Measurements from ENCODE around the gene NOTO.
"Not testable (repeated sequence)": the region's sequence is repeated elsewhere in the genome, so short reads cannot be mapped to it uniquely, and the experiment has no call there.

NOTO gene

DNA sequence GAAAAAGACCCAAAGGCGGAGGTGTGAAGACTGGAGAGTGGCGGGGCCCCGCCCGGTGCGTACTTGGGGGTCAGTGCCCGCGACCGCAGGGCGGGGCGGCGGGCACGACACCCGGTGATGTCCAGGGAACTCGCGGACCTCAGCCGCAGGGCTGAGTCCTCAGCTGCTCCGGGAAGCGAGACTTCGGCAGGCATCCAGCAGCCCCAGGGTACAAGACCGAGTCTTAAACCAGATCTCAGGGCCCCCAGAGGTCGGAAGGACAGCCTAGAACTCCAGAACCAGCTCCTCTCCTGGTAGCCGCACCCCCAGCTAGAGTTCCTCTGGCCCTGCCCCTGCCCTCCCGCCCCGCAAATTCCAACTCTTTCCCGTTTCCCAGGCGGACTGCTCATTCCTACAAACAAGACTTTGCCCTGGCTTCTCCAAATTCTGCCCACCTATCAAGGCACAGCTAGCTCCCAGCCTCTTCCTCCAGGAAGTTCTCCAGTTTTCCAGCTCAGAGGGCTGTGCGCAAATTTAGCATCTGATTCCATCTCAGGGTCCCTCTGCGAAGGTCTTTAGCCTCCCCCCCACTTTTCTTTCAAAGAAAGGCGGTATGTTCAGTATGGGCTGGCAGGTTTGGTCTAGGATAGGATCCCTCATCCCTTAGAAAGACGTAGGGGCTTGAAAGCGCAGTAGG lies 26.0 kb upstream of the NOTO start:
- H3K9me3 Mint-ChIP-seq: no peaks in the 10 kb centered on the region
- intact Hi-C loops (cut with micrococcal nuclease): loop anchor here (2.0 to 5.0 kb wide), 2 partner anchors 56 to 89 kb away; partner anchors contain the start of gene PRADC1
- H3K27me3 Mint-ChIP-seq: peaks cover 83% of the 10 kb centered on the region
- H3K27ac Mint-ChIP-seq: no peak overlapping the region
- peaks cover 16% of the 10 kb centered on the region for H3K4me1 Mint-ChIP-seq (ENCODE audit: low read depth)
- H3K4me3 Mint-ChIP-seq: peak overlapping the region; percentile 88
- H3K36me3 Mint-ChIP-seq (ENCODE audit: low read depth): peaks cover 5% of the 10 kb centered on the region

DNA sequence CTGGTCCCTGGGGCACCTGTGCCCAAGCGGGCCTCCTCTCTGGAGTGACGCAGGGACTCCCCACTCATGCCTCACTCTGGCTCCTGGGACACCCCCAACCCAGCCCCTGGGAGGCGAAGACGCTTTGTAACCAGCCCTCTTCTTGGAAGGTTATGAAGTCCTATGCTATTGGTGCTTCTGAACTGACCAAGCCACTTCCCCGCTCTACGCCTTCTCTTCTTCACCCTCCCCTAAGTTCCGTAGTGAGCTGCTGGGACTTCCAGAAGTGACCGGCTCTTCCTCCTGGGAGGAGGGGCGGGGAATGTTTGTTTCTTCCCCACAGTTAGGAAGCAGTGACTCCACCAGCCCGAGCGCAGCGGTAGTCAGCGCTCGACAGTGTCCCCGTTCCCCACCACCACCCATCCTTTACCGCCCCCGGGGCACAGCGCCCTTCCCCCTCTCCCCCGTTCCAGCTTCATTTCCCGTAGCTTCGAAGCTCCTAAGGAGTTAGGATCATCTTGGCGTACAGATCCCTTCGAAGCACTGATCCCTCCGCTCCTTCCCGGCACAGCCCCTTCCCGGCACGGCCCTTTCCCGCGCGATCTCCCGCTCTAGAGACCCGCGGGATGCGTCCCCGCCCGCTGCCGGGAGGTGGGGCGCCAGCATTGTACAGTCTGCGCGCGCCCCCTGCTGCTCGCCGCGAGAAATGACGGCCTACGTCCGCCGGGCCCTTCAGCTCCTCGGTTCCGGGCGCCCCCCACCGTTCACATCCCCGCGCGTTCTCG lies 25.3 kb upstream of the NOTO start:
- Mint-ChIP-seq H3K4me3 (peak overlapping the region; percentile 88), H3K27ac (peak overlapping the region; percentile 82), H3K4me1 (ENCODE audit: low read depth) (peaks cover 16% of the 10 kb centered on the region), H3K9me3 (no peaks in the 10 kb centered on the region), H3K36me3 (ENCODE audit: low read depth) (peaks cover 5% of the 10 kb centered on the region), H3K27me3 (peaks cover 79% of the 10 kb centered on the region)
- intact Hi-C loops (cut with micrococcal nuclease): loop anchor here (1.0 to 5.0 kb wide), 5 partner anchors 35 to 285 kb away; partner anchors contain the start of gene PRADC1

DNA sequence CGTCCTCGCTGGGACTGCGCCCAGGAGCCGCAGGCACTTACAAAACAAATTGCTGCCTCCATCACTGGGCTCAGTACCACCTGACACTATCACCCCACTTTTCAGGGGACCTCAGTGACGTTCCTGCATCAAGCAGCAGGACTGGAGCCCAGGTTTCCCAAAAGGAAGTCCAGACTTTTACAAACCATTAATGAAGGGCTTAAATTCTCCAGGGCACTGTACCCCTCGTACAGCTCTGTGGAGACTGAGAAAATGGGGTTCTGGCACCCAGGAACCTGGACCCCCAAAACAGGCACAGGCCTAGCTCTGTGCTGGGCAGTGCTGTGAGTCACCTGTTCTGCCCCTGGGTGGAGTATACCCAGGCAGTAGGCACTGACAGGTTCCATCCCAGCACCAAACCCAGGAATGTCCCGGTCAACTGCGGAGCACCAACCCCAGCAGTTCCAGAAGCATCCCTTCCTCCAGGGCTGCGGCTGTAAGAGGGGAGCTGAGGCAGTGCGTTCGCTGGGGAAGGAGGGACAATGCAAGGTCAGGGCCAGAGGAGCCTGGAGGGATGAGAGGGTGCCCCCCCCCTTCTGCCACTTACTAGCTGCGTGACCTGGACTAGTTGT lies 24.6 kb upstream of the NOTO start:
- Mint-ChIP-seq H3K4me1 (ENCODE audit: low read depth) (peaks cover 16% of the 10 kb centered on the region), H3K9me3 (no peaks in the 10 kb centered on the region), H3K27ac (peak overlapping the region; percentile 82), H3K4me3 (peak overlapping the region; percentile 88), H3K36me3 (ENCODE audit: low read depth) (peaks cover 5% of the 10 kb centered on the region), H3K27me3 (peaks cover 77% of the 10 kb centered on the region)
- intact Hi-C loops (cut with micrococcal nuclease): loop anchor here (1.0 to 5.0 kb wide), 5 partner anchors 35 to 285 kb away; partner anchors contain the start of gene PRADC1

DNA sequence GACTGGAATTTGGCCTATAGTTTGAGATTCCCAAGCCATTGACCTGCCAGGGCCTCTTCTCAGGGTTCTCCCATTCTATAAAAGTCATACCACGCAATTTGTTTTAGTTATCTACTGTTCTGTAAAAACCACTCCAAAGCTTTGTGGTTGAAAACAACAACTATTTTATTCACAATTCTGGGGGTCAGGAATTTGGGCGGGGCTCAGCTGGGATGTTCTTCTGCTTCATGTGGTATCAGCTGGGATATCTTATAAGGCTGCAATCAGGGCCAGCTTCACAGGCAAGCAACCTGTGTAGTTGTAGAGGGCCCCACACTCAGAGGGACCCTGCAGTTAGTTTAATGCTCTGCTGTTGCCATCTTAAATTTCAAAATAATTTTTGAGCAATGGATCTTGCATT lies 16.4 kb upstream of the NOTO start:
- intact Hi-C loops (cut with micrococcal nuclease): no loop called here
- peaks cover 6% of the 10 kb centered on the region for H3K9me3 Mint-ChIP-seq

DNA sequence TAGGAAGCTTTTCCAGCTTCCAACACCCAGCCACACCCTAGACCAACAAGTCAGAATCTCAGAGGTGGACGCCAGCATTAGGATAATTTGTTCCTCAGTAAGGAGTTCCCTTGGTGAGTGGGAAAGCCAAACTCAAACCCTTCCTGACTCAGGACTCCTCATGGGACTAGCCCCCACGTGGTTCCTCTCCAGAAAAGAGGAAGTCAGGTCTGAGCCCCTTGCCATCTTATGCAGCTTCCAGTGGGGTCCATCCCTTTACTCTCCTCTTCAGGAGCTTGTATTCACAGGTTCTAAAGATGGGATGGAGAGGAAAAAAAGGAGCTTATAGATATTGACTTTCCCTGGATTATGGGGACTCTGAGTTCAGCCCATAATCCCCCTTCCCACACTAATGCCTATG lies 14.8 kb upstream of the NOTO start:
- Mint-ChIP-seq H3K9me3 (peaks cover 6% of the 10 kb centered on the region), H3K27me3 (peaks cover 32% of the 10 kb centered on the region), H3K4me3 (no peak overlapping the region), H3K27ac (no peak overlapping the region), H3K36me3 (ENCODE audit: low read depth) (no peaks in the 10 kb centered on the region), H3K4me1 (ENCODE audit: low read depth) (no peaks in the 10 kb centered on the region)
- intact Hi-C loops (cut with micrococcal nuclease): no loop called here

More for the DNA sequence above, 16.4 kb upstream of the NOTO start:
- no peaks in the 10 kb centered on the region for H3K36me3 Mint-ChIP-seq (ENCODE audit: low read depth)
- H3K4me3 Mint-ChIP-seq: no peak overlapping the region
- H3K27me3 Mint-ChIP-seq: peaks cover 33% of the 10 kb centered on the region
- no peaks in the 10 kb centered on the region for H3K4me1 Mint-ChIP-seq (ENCODE audit: low read depth)
- H3K27ac Mint-ChIP-seq: no peak overlapping the region

DNA sequence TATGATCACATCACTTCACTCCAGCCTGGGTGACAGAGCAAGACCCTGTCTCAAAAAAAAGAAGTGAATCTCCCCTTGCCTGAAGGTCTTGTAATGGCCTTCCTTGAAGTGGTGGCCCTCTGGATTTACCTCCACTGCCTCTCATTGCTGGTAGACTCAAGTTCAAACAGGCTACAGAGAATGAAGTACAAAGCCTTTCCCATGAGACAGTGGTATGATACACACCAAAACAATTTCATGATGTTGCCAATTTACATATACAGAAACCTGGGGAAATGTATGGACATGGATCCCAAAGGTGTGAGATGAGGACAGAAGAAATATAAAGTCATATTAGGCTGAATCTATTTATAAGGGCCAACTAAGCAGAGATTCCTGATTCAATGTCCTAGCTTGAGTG lies 4.8 kb upstream of the NOTO start:
- H3K36me3 Mint-ChIP-seq (ENCODE audit: low read depth): no peaks in the 10 kb centered on the region
- H3K27ac Mint-ChIP-seq: no peak overlapping the region
- H3K9me3 Mint-ChIP-seq: no peaks in the 10 kb centered on the region
- H3K27me3 Mint-ChIP-seq: peaks cover 56% of the 10 kb centered on the region
- H3K4me3 Mint-ChIP-seq: no peak overlapping the region
- peaks cover 4% of the 10 kb centered on the region for H3K4me1 Mint-ChIP-seq (ENCODE audit: low read depth)
- intact Hi-C loops (cut with micrococcal nuclease): no loop called here

DNA sequence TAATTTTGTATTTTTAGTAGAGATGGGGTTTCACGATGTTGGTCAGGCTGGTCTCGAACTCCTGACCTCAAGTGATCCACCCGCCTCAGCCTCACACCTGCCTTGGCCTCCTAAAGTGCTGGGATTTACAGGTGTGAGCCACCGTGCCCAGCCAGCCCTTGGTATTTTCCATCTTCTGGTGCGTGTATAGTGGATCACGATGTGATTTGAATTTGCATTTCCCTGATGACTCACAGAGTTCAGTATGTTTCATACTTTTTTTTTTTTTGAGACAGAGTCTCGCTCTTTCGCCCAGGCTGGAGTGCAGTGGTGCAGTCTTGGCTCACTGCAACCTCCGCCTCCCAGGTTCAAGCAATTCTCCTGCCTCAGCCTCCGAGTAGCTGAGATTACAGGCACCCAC lies 2.1 kb upstream of the NOTO start:
- intact Hi-C loops (cut with micrococcal nuclease); H3K9me3 Mint-ChIP-seq; H3K36me3 Mint-ChIP-seq (ENCODE audit: low read depth); H3K4me1 Mint-ChIP-seq (ENCODE audit: low read depth); H3K4me3 Mint-ChIP-seq; H3K27ac Mint-ChIP-seq: not testable (repeated sequence)
- peaks cover 78% of the 10 kb centered on the region for H3K27me3 Mint-ChIP-seq

DNA sequence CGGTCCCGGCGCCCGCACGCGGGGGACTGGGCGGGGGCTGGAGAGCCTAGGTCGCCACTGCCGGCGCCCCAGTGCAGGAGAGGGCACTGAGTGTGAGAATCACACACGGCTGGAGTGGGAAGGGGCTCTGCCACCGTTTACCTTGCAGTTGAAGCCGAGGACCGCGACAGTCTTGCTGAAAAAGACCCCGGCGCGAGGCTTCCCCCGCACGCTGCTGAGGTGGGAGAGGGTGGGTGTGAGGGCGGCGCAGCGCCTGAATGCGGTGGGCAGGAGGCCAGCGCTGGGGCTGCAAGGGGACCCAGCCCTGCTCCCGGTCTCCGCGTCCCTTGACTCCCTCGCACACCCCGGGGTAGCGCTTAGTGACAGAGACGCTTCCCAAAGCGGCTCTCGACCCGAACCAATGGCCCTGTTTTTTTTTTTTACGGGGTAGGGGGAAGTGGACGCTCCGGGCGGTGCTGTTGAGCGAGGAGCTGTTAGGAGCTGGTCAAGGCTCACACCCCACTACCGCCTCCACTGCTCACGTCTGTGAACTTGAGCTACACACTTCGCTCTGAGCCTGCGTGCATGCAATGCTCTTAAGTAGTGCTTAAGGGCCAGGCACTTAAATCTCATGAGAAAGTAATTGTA lies 794 bp downstream of the NOTO start:
- Mint-ChIP-seq H3K4me1 (ENCODE audit: low read depth) (peaks cover 7% of the 10 kb centered on the region), H3K27me3 (peaks cover 66% of the 10 kb centered on the region), H3K4me3 (peak overlapping the region; percentile 58), H3K36me3 (ENCODE audit: low read depth) (no peaks in the 10 kb centered on the region), H3K9me3 (no peaks in the 10 kb centered on the region), H3K27ac (no peak overlapping the region)
- intact Hi-C loops (cut with micrococcal nuclease): no loop called here

DNA sequence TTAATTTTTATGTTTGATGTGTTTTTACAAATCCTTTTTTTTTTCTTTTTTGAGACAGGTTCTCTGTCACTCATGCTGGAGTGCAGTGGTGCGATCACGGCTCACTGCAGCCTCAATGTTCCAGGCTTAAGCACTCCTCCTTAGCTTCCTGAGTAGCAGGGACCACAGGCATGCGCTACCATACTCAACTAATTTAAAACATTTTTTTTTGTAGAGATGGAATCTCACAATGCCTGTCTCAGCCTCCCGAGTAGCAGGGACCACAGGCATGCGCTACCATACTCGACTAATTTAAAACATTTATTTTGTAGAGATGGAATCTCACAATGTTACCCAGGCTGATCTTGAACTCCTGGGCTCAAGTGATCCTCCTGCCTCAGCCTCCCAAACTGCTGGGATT lies 3.2 kb downstream of the NOTO start:
- Mint-ChIP-seq H3K4me3 (no peak overlapping the region), H3K27me3 (peaks cover 57% of the 10 kb centered on the region), H3K36me3 (ENCODE audit: low read depth) (no peaks in the 10 kb centered on the region), H3K9me3 (no peaks in the 10 kb centered on the region), H3K4me1 (ENCODE audit: low read depth) (peaks cover 7% of the 10 kb centered on the region), H3K27ac (no peak overlapping the region)
- intact Hi-C loops (cut with micrococcal nuclease): no loop called here

DNA sequence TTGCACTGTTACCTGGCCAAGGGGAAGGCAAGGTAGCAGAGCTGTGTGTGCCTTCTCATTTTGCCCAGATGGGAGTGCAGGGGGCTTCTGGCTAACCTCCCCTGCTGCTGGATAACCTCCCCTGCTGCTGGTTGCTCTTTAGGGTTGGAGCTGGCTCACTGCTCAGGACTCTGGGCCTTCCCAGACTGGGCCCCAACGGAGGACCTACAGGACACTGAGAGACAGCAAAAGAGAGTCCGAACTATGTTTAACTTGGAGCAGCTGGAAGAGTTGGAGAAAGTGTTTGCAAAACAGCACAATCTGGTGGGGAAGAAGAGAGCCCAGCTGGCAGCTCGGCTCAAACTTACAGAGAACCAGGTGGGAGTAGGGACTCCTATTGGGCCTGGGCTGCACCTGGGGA lies 5.9 kb downstream of the NOTO start:
- H3K4me1 Mint-ChIP-seq (ENCODE audit: low read depth): peaks cover under 1% of the 10 kb centered on the region
- H3K36me3 Mint-ChIP-seq (ENCODE audit: low read depth): no peaks in the 10 kb centered on the region

DNA sequence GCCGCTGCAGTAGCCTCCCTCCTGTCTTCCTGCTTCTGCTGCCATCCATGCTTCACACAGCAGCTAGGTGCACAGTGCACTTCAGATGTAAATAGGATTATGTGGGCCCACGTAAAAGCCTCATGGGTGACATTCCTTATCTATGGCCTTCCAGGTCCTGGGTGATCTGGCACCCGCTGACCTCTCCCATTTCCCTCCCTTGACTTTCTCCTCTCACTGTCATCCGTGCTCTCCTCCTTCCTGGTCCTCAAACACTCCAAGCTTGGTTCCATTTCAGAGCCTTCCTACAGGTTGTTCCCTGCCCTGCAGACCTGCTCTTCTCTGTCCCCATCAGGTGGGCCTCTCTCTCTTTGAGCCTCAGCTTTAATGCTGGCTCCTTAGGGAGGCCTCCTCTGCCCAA lies 7.6 kb downstream of the NOTO start:
- peaks cover 18% of the 10 kb centered on the region for H3K4me1 Mint-ChIP-seq (ENCODE audit: low read depth)
- peaks cover 16% of the 10 kb centered on the region for H3K27me3 Mint-ChIP-seq
- H3K36me3 Mint-ChIP-seq (ENCODE audit: low read depth): peaks cover 9% of the 10 kb centered on the region
- H3K27ac Mint-ChIP-seq: no peak overlapping the region
- H3K9me3 Mint-ChIP-seq: no peaks in the 10 kb centered on the region
- H3K4me3 Mint-ChIP-seq: no peak overlapping the region
- intact Hi-C loops (cut with micrococcal nuclease): loop anchor here (5.0 kb wide), 1 partner anchor 138 kb away; the partner anchor contains the start of gene SFXN5

More for the DNA sequence above, 5.9 kb downstream of the NOTO start:
- intact Hi-C loops (cut with micrococcal nuclease): no loop called here
- Mint-ChIP-seq H3K9me3 (no peaks in the 10 kb centered on the region), H3K4me3 (no peak overlapping the region), H3K27me3 (peaks cover 32% of the 10 kb centered on the region), H3K27ac (no peak overlapping the region)

DNA sequence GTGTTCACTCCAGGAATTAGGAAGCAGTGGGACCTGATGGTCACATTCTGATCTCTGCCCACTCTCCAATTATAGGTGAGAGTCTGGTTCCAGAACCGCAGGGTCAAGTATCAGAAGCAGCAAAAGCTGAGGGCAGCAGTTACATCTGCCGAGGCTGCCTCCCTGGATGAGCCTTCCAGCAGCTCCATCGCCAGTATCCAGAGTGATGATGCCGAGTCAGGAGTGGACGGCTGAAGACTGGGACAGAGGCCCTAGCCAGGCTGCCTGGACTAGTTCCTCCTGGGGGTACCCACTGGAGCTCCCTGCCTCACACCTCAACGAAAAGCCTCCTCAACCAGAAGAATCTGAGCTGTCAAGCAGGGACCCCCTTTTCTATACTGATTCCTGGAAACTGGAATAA lies 8.3 kb downstream of the NOTO start:
- Mint-ChIP-seq H3K27ac (no peak overlapping the region), H3K9me3 (no peaks in the 10 kb centered on the region), H3K4me1 (ENCODE audit: low read depth) (peaks cover 25% of the 10 kb centered on the region), H3K4me3 (no peak overlapping the region), H3K27me3 (peaks cover 12% of the 10 kb centered on the region), H3K36me3 (ENCODE audit: low read depth) (peaks cover 9% of the 10 kb centered on the region)
- intact Hi-C loops (cut with micrococcal nuclease): loop anchor here (5.0 kb wide), 1 partner anchor 138 kb away; the partner anchor contains the start of gene SFXN5

DNA sequence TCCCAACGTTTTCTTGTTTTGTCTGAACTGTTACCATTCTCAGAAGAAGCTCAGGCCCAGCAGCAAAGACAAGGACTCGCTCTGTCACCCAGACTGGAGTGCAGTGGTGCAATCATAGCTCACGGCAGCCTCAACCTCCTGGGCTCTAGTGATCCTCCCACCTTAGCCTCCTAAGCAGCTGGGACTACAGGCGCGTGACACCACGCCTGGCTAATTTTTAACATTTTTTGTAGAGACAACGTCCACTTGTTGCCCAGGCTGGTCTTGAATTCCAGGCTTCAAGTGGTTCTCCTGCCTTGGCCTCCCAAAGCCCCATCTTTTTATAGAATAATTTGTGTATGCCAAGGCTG lies 9.7 kb downstream of the NOTO start:
- H3K27me3 Mint-ChIP-seq: peaks cover 8% of the 10 kb centered on the region
- no peak overlapping the region for H3K27ac Mint-ChIP-seq
- H3K9me3 Mint-ChIP-seq: no peaks in the 10 kb centered on the region
- peaks cover 26% of the 10 kb centered on the region for H3K4me1 Mint-ChIP-seq (ENCODE audit: low read depth)
- no peak overlapping the region for H3K4me3 Mint-ChIP-seq
- H3K36me3 Mint-ChIP-seq (ENCODE audit: low read depth): peaks cover 9% of the 10 kb centered on the region
- intact Hi-C loops (cut with micrococcal nuclease): loop anchor here (1.0 to 5.0 kb wide), 2 partner anchors 35 to 140 kb away; partner anchors contain the start of gene SFXN5

All from dendritic cell treated with granulocyte-macrophage colony-stimulating factor and Interleukin-4, amounts not matched to agents 40 ng/mL and 50 ng/mL, for 4 days (primary cell).